Measurements from ENCODE around the gene PRPH.

The PRPH gene

GRCh38 chr12:49334226-49334625 is 39.3 kb downstream of the PRPH start:
- no peak for DNase-seq

DNA sequence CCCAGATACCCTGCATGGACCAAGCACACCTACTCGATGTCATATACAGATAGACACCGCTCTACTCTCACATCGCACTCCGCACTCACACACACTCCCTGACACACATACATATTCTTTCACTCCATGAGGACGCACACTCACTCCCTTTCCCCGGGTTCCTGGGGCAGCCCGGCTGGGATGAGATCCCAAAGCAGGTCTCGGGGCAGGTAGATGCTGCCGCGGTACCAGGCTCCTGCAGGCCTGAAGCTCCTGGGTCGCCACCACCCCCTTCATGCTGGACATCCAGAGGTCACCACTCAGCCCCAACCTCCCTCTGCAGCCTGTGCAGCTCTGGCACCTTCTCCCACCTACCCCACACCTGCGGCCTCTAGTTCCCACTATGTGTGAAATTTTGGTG is 39.7 kb downstream of the PRPH start:
- DNase-seq: no peak

- DNase-seq: no peak
These were observed 40.4 kb downstream of the PRPH start for GRCh38 chr12:49335118-49335954.

- no peak for DNase-seq
These were observed 41.2 kb downstream of the PRPH start for GRCh38 chr12:49335955-49336644.

GRCh38 chr12:49336645-49337584 is 42.0 kb downstream of the PRPH start, which contains the start of gene C1QL4:
TSS of gene C1QL4 (minus strand) at chr12:49337188. CDS start at chr12:49336477, 711 bp downstream.
- peak; percentile 72 for DNase-seq

GRCh38 chr12:49338830-49339463 is 44.0 kb downstream of the PRPH start:
- DNase-seq: no peak

GRCh38 chr12:49339464-49339861 is 44.5 kb downstream of the PRPH start:
- no peak for DNase-seq

- no peak for DNase-seq
These were observed 45.3 kb downstream of the PRPH start for GRCh38 chr12:49340095-49340870.

- no peak for DNase-seq
These were observed 46.2 kb downstream of the PRPH start for GRCh38 chr12:49340971-49341776.

- no peak for DNase-seq
These were observed 46.8 kb downstream of the PRPH start for GRCh38 chr12:49341777-49342065.

DNA sequence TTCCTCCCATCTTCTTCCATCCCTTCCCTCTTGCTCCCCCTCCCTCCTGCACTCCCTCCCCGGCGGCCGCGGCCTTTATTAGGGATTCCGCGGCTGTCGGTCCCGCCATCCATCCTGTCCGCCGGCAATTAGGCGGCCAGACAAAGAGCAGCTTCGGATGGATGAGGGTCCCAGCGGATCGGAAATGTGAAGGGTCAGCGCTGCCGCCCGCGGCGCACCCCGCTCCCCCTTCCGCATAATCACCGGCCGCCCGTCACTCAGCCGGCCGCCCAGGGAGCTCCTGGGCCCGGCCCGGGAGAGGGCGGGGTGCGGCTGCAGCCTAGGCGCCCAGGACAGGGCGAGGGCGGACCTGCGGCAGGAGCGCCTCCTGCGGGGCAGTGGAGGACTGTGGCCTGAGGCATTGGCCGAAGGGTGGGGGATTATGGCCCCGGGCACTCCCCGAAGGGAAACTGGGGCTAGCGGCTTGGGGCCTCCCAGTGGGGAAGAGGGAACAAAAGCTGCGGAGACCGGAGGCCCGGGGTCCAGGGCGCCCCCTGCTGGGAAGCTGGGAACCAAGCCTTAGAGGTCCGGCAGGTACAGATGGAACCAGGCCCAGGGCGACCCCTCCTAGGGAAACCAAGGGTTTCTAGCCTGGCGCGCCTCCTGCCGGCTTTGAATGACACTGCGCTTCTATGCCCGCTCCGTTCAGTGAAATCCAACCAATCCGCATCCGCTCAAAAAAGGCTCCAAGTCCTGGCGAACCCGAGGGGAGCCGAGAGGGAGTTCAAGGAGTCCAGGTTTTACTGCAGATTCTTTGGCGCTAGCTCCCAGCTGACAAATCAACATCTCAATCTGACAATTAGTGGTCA is 47.3 kb downstream of the PRPH start:
- peak; percentile 71 for DNase-seq

GRCh38 chr12:49342914-49343731 is 48.2 kb downstream of the PRPH start:
- peak; percentile 19 for DNase-seq

DNA sequence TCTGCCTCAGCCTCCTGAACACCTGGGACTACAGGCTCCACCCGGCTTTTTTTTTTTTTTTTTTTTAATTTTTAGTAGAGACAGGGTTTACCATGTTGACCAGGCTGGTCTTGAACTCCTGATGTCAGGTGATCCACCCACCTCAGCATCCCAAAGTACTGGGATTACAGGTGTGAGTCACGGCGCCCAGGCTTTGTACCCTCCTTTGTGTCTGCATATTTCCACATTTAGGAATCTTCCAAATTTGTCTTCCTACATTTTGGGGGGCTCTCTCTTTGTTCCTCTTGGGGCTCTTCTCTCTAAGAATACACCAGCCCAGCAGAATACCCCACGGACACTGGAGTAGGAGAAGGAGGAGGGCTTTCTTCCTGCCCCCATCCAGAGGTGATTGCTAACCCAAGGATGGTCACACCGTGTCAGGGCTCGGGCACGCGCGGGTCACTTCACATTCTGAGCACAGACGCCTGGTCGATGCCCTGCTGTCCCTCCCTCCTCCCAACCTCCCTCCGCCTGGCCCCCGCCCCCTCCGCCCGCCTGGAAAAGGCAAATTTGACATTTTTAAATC is 49.6 kb downstream of the PRPH start:
- no peak for DNase-seq

DNA sequence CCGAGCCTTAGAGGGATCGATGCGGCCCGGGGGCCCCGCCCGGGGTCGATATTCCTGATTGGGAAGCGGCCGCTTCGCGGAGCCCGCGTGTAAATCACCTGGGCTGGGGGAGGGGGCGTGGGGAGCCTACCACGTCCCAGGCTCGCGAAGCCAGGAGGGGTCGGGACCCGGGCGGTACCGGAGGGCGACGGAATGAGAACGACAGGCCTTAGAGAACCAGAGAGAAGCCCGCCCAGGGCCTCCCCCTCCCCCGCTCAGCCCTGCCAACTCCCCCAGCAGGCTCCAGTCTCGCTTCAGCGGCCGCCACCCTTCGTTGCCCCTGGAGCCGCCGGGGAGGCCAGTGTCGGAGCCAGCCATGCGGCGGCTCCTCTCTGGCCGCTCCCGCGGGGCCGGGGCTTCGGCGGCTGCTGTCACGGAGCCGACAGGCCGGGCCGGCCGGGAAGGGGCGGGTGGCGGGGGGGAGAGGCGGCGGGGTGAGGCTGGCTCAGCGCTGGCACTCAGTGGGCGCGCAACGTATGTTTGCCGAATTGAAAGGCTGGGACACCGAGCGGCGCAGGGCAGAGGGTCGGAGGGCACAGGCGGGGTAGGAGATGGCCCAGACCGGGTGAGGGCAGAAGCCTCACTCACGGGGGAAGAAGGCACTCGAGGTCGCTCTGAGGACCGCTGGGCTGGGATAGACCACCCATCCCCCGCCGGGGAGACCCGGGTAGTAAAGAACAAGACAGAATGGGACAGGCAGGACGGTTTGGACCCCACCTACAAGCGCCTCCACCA is 50.3 kb downstream of the PRPH start:
- DNase-seq: peak; percentile 32

DNA sequence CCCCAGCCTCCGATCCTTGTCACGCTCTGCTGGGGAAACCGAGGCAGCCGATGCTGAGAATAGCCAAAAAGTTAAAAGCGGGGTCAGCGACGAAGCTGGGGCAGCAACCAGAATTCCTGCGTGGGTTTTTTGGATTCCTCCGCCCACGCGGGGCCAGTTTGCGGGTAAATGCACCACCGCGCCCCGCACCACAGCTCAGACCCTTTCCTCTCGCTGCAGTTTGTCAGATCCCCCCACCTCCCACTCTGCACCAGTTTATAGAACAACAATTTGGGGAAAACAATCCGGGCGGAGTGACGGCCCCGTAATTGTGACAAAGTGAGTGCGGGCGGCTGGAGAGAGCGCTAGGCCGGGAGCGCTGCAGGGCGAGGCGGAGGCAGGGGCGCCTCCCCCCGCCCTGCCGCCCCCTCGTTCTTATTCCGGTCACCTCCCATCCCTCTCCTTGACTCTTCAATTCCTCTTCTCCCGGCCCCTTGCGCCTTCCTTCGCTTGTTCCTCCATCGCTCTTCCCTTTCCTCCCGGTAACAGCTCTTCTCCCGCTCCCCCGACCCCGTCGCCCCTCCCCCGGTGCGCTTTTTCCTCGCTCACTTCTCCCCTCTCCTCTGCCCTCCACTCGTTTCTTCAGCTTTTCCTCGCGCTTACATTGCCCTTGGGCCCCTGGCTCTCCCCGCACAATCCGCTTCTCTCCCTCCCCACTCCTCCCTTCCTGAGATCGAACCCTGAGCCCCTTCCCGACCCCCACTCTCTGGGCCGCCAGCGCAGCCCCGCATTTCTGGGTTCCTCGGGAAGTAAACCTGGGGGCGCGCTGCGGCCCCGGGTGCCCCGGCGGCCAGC is 51.1 kb downstream of the PRPH start:
- peak; percentile 17 for DNase-seq

DNA sequence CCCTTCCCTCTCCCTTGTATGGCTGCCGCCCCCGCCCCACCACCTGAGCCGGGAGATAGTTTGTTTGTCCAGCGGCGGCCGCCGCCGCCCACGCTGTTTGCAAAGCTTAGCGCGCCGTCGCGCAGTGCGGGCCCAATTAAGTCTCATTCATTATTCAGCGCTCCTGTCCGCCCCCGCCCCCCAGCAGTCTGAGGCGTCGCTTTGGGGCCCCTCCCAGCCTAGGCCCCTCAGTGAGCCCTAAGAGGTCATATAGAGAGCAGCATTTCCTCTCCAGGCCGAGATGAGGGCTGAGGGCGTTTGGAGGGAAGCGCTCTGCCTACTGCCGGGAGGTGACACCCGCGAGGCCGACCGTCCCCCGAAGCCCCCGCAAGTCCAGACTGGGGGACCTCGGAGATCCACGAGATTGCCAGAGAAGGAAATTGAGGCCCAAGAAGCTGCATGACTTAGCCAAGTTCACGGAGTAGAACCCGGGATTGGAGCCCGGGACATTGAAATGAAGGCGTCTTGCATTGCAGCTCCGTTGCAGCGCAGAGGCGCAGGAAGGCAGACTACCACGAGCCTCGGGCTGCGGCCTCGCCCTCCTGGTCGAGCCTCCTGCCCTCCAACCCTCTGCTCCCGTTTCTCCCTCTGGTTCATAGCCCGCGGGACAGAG is 51.8 kb downstream of the PRPH start, which contains the start of gene DNAJC22:
TSS of gene DNAJC22 (plus strand) at position 230 of the 652 bp plus-strand sequence. CDS start 1,985 bp downstream, outside the sequence.
- DNase-seq: peak; percentile 44
